Liver (tissue), 9 donors: ENCODE data around the gene DNAJC15. TPM values are rescaled to one million over a fixed set of nuclear protein-coding genes. Genes with fewer than 3 reads are reported as not detected.

ENCODE experiments used
- DNase-seq: peaks from one replicate; pipeline ENCODE4 v3.0.0-alpha.2; 2017; ENCODE audit warnings: low spot score
- H3K27ac ChIP-seq, 2 donors: one replicate each; pipeline ENCODE4 v1.7.0; 2013; ENCODE audit warnings: inconsistent platforms in 2 of 2, low read length in 2 of 2, control low read depth in 1 of 2, low read depth in 1 of 2, mild to moderate bottlenecking in 1 of 2
- H3K27me3 ChIP-seq, 4 donors: one replicate each; pipeline versions ENCODE4 v1.6.1 to v1.7.0; 2013; ENCODE audit warnings: low read length in 3 of 4, inconsistent platforms in 1 of 4, mild to moderate bottlenecking in 1 of 4, moderate library complexity in 1 of 4; ENCODE audit not compliant: control insufficient read depth in 4 of 4, insufficient read depth in 4 of 4
- H3K36me3 ChIP-seq, 4 donors: one replicate each; pipeline versions ENCODE4 v1.6.1 to v1.7.0; 2013; ENCODE audit warnings: low read length in 3 of 4, mild to moderate bottlenecking in 3 of 4, low read depth in 1 of 4, moderate library complexity in 1 of 4; ENCODE audit not compliant: control insufficient read depth in 4 of 4, insufficient read depth in 3 of 4
- H3K4me1 ChIP-seq, 4 donors: one replicate each; pipeline versions ENCODE4 v1.6.1 to v1.7.0; 2013; ENCODE audit warnings: low read length in 3 of 4, mild to moderate bottlenecking in 3 of 4, moderate library complexity in 1 of 4; ENCODE audit not compliant: control insufficient read depth in 4 of 4, insufficient read depth in 4 of 4
- H3K4me3 ChIP-seq, 3 donors: one replicate each; pipeline versions ENCODE4 v1.6.1 to v1.7.0; 2013; ENCODE audit warnings: low read length in 3 of 3, control low read depth in 1 of 3, low read depth in 1 of 3, mild to moderate bottlenecking in 1 of 3
- H3K9ac ChIP-seq, 2 donors: one replicate each; pipeline ENCODE4 v1.7.0; 2013; ENCODE audit warnings: low read length in 2 of 2, mild to moderate bottlenecking in 2 of 2, moderate library complexity in 2 of 2, control low read depth in 1 of 2, low read depth in 1 of 2
- H3K9me3 ChIP-seq, 4 donors: one replicate each; pipeline versions ENCODE4 v1.6.1 to v1.7.0; 2013; ENCODE audit warnings: low read length in 3 of 4; ENCODE audit not compliant: control insufficient read depth in 4 of 4
- ATF3 ChIP-seq: IDR thresholded peaks from 2 replicates; pipeline ENCODE4 v1.6.1; 2016; ENCODE audit warnings: antibody characterized with exemption
- CTCF ChIP-seq: fragments of 150-350 bp; IDR thresholded peaks from 2 replicates; pipeline ENCODE4 v1.5.1; 2017; ENCODE audit warnings: improper control_type of control experiment, low read depth, low read length; ENCODE audit not compliant: missing input control
- EGR1 ChIP-seq, 2 donors: IDR thresholded peaks; 2 replicates each; pipeline ENCODE4 v1.6.1; 2016 to 2018; ENCODE audit warnings: antibody characterized with exemption in 2 of 2, low read depth in 2 of 2
- FOXA1 ChIP-seq: IDR thresholded peaks from 2 replicates; pipeline ENCODE4 v1.6.1; 2016; ENCODE audit warnings: antibody characterized with exemption
- FOXA2 ChIP-seq: IDR thresholded peaks from 2 replicates; pipeline ENCODE4 v1.6.1; 2016; ENCODE audit warnings: antibody characterized with exemption
- GABPA ChIP-seq, 2 donors: IDR thresholded peaks in 1 of 2; conservative IDR thresholded peaks in 1 of 2; 2 replicates each; pipeline ENCODE4 v1.6.1; 2016; ENCODE audit warnings: antibody characterized with exemption in 2 of 2, mild to moderate bottlenecking in 1 of 2, moderate library complexity in 1 of 2
- HNF4A ChIP-seq, 2 donors: conservative IDR thresholded peaks; 2 replicates each; pipeline ENCODE4 v1.6.1; 2016; ENCODE audit warnings: antibody characterized with exemption in 2 of 2, mild to moderate bottlenecking in 2 of 2
- HNF4G ChIP-seq: IDR thresholded peaks from 2 replicates; pipeline ENCODE4 v1.6.1; 2016; ENCODE audit warnings: antibody characterized with exemption
- JUND ChIP-seq, 2 donors: IDR thresholded peaks; 2 replicates each; pipeline ENCODE4 v1.6.1; 2016; ENCODE audit warnings: antibody characterized with exemption in 2 of 2
- MAX ChIP-seq: IDR thresholded peaks from 2 replicates; pipeline ENCODE4 v1.6.1; 2016; ENCODE audit warnings: antibody characterized with exemption
- NR2F2 ChIP-seq: IDR thresholded peaks from 2 replicates; pipeline ENCODE4 v1.6.1; 2016; ENCODE audit warnings: antibody characterized with exemption
- RAD21 ChIP-seq, 2 donors: IDR thresholded peaks; 2 replicates each; pipeline ENCODE4 v1.6.1; 2016; ENCODE audit warnings: antibody characterized with exemption in 2 of 2, mild to moderate bottlenecking in 2 of 2
- REST ChIP-seq: IDR thresholded peaks from 2 replicates; pipeline ENCODE4 v1.6.1; 2016; ENCODE audit warnings: antibody characterized with exemption, mild to moderate bottlenecking
- RXRA ChIP-seq, 2 donors: IDR thresholded peaks; 2 replicates each; pipeline ENCODE4 v1.6.1; 2017 to 2018; ENCODE audit warnings: antibody characterized with exemption in 2 of 2, mild to moderate bottlenecking in 1 of 2
- SP1 ChIP-seq: IDR thresholded peaks from 2 replicates; pipeline ENCODE4 v1.6.1; 2018; ENCODE audit warnings: antibody characterized with exemption, mild to moderate bottlenecking
- YY1 ChIP-seq: IDR thresholded peaks from 2 replicates; pipeline ENCODE4 v1.6.1; 2016; ENCODE audit warnings: antibody characterized with exemption, mild to moderate bottlenecking
- ZBTB33 ChIP-seq: IDR thresholded peaks from 2 replicates; pipeline ENCODE4 v1.6.1; 2016; ENCODE audit warnings: antibody characterized with exemption
- WGBS: extraction: QIAGEN DNeasy Blood & Tissue Kit; methylation state at CpG from one replicate; pipeline ENCODE4 v1.1.7; 2013; 5-methylcytosine and 5-hydroxymethylcytosine counted together
- polyA plus RNA-seq, 2 donors: library from polyadenylated mRNA; stranded (reverse) in 1 of 2; unstranded in 1 of 2; fragments of 200-250 nt in 1 of 2; fragments of >200 nt in 1 of 2; fragmentation: Nextera tagmentation in 1 of 2; extraction: Ambion mirVana in 1 of 2; gene quantifications; one replicate each; pipeline versions ENCODE4 v1.2.1 to v1.2.3, GENCODE V29; 2013 to 2015
- total RNA-seq, 2 donors: library from RNA; depleted of rRNA; stranded (reverse); fragments of >200 nt; gene quantifications; one replicate each; pipeline ENCODE4 v1.2.3, GENCODE V29; 2014
- donor health status: healthy.
- donor health status: healthy.
- donor health status: healthy.
- donor health status: healthy.
- donor health status: healthy.

The DNAJC15 gene
- total and polyA plus RNA-seq, 4 donors = 5.8 to 55.4 (median 14.0) TPM

- TF ChIP-seq RXRA (IDR thresholded peaks at IDR 0.05) (no peak), SP1 (no peak), MAX (no peak), REST (no peak), HNF4A (conservative IDR thresholded peaks at IDR 0.05) (no peak), YY1 (no peak), FOXA1 (no peak)
- H3K9ac ChIP-seq = no peak overlapping the region
- no peak for DNase-seq
- H3K4me3 ChIP-seq = no peak overlapping the region
- no peaks in the 10 kb centered on the region for H3K27me3 ChIP-seq
- no peaks in the 10 kb centered on the region for H3K9me3 ChIP-seq
- no peaks in the 10 kb centered on the region for H3K36me3 ChIP-seq
- peaks cover 0 to 7% (median 0%) of the 10 kb centered on the region in 4 donors for H3K4me1 ChIP-seq
- WGBS = 80% methylated on average over 2 of the region's 2 CpGs
- no peak overlapping the region for H3K27ac ChIP-seq
Observed at GRCh38 chr13:43139921-43140320, 116.5 kb downstream of the DNAJC15 start.

GRCh38 chr13:43140985-43141384 lies 117.6 kb downstream of the DNAJC15 start:
- Histone ChIP-seq H3K4me3 (no peak overlapping the region), H3K4me1 (peaks cover 0 to 7% (median 0%) of the 10 kb centered on the region in 4 donors), H3K36me3 (no peaks in the 10 kb centered on the region), H3K9ac (no peak overlapping the region), H3K27ac (no peak overlapping the region), H3K27me3 (no peaks in the 10 kb centered on the region), H3K9me3 (no peaks in the 10 kb centered on the region)
- 38% methylated on average over 1 of the region's 1 CpG for WGBS
- TF ChIP-seq YY1 = no peak
- no peak for TF ChIP-seq EGR1 (IDR thresholded peaks at IDR 0.05; ENCODE audit: low read depth in 2 of 2)
- TF ChIP-seq NR2F2 = no peak
- TF ChIP-seq REST = no peak
- no peak for TF ChIP-seq HNF4G
- TF ChIP-seq GABPA (IDR thresholded peaks at IDR 0.05 in 1 of 2, conservative IDR thresholded peaks at IDR 0.05 in 1 of 2) = no peak
- no peak for TF ChIP-seq ZBTB33
- no peak for TF ChIP-seq ATF3
- no peak for TF ChIP-seq CTCF
- no peak for TF ChIP-seq MAX
- TF ChIP-seq HNF4A (conservative IDR thresholded peaks at IDR 0.05) = no peak
- TF ChIP-seq RAD21 (IDR thresholded peaks at IDR 0.05) = no peak
- TF ChIP-seq FOXA2 = no peak
- no peak for TF ChIP-seq SP1
- TF ChIP-seq JUND (IDR thresholded peaks at IDR 0.05) = no peak
- no peak for TF ChIP-seq FOXA1
- TF ChIP-seq RXRA (IDR thresholded peaks at IDR 0.05) = no peak
- DNase-seq = no peak
